ENCODE data around the gene LRRC4C. TPM values are rescaled to one million over a fixed set of nuclear protein-coding genes. Genes with fewer than 3 reads are reported as not detected.
"Not testable (repeated sequence)": the region's sequence is repeated elsewhere in the genome, so short reads cannot be mapped to it uniquely, and the experiment has no call there.

Gene LRRC4C
- total RNA-seq, 4 donors from 2014 or later, result 0.19 to 1.1 TPM; not detected in 2

GRCh38 chr11:40179541-40179940, 1279.9 kb downstream of the LRRC4C start:
- WGBS, 2 donors, result 91% methylated on average over 6 of the region's 6 CpGs
- no peak overlapping the region for H3K4me3 ChIP-seq (ENCODE audit: low read depth, poor library complexity, severe bottlenecking)
- no peak for DNase-seq (ENCODE audit: low spot score in 2 of 2)
- TF ChIP-seq POLR2A (IDR thresholded peaks at IDR 0.05) (no peak), CTCF (IDR thresholded peaks at IDR 0.05) (no peak)
- intact Hi-C loops (cut with DNase I; ENCODE audit: low total_unique reads), result no loop called here

GRCh38 chr11:40178470-40178869, 1281.0 kb downstream of the LRRC4C start:
- TF ChIP-seq CTCF (IDR thresholded peaks at IDR 0.05), result no peak
- TF ChIP-seq POLR2A (IDR thresholded peaks at IDR 0.05), result no peak
- H3K4me3 ChIP-seq (ENCODE audit: low read depth, poor library complexity, severe bottlenecking), result no peak overlapping the region
- intact Hi-C loops (cut with DNase I; ENCODE audit: low total_unique reads), result no loop called here
- 50 to 63% methylated on average over 2 of the region's 2 CpGs for whole genome bisulfite sequencing, 2 donors
- no peak for DNase-seq (ENCODE audit: low spot score in 2 of 2)

GRCh38 chr11:40175980-40176379, 1283.5 kb downstream of the LRRC4C start:
- no peak for TF ChIP-seq POLR2A (IDR thresholded peaks at IDR 0.05)
- no peak for TF ChIP-seq CTCF (IDR thresholded peaks at IDR 0.05)
- DNase-seq (ENCODE audit: low spot score in 2 of 2), result no peak
- intact Hi-C loops (cut with DNase I; ENCODE audit: low total_unique reads), result no loop called here
- H3K4me3 ChIP-seq (ENCODE audit: low read depth, poor library complexity, severe bottlenecking), result no peak overlapping the region
- 97 to 98% methylated on average over 3 of the region's 3 CpGs for WGBS, 2 donors

GRCh38 chr11:40170078-40170477, 1289.4 kb downstream of the LRRC4C start:
- intact Hi-C loops (cut with DNase I; ENCODE audit: low total_unique reads), result no loop called here
- no peak for DNase-seq (ENCODE audit: low spot score in 2 of 2)
- WGBS, 2 donors, result 49 to 62% methylated on average over 2 of the region's 2 CpGs
- TF ChIP-seq POLR2A (IDR thresholded peaks at IDR 0.05) (no peak), CTCF (IDR thresholded peaks at IDR 0.05) (no peak)
- no peak overlapping the region for H3K4me3 ChIP-seq (ENCODE audit: low read depth, poor library complexity, severe bottlenecking)

- DNase-seq (ENCODE audit: low spot score in 2 of 2), result no peak
- no peak overlapping the region for H3K4me3 ChIP-seq (ENCODE audit: low read depth, poor library complexity, severe bottlenecking)
- TF ChIP-seq POLR2A (IDR thresholded peaks at IDR 0.05), result no peak
- TF ChIP-seq CTCF (IDR thresholded peaks at IDR 0.05), result no peak
- intact Hi-C loops (cut with DNase I; ENCODE audit: low total_unique reads), result no loop called here
- 80 to 95% methylated on average over 1 of the region's 1 CpG for WGBS, 2 donors
Observed at GRCh38 chr11:40168414-40168813, 1291.0 kb downstream of the LRRC4C start.

GRCh38 chr11:40167805-40168204, 1291.6 kb downstream of the LRRC4C start:
- H3K4me3 ChIP-seq (ENCODE audit: low read depth, poor library complexity, severe bottlenecking); DNase-seq (ENCODE audit: low spot score in 2 of 2); intact Hi-C loops (cut with DNase I; ENCODE audit: low total_unique reads): not testable (repeated sequence)
- WGBS, 2 donors, result 88 to 90% methylated on average over 5 of the region's 5 CpGs
